Fibroblast of skin of scalp (primary cell): ENCODE results near the gene POU2AF2.
"Not testable (repeated sequence)": the region's sequence is repeated elsewhere in the genome, so short reads cannot be mapped to it uniquely, and the experiment has no call there.

Source experiments
- DNase-seq: peaks from one replicate; pipeline ENCODE4 v3.0.0-alpha.2; 2013

The POU2AF2 gene

GRCh38 chr11:111258046-111258445 lies 12.5 kb downstream of the POU2AF2 start:
- no peak for DNase-seq

GRCh38 chr11:111259896-111260295 lies 14.4 kb downstream of the POU2AF2 start:
- DNase-seq: peak; percentile 57

GRCh38 chr11:111260811-111261210 lies 15.3 kb downstream of the POU2AF2 start:
- peak; percentile 89 for DNase-seq

GRCh38 chr11:111264646-111265045 lies 19.1 kb downstream of the POU2AF2 start:
- DNase-seq: no peak

- DNase-seq: no peak
Observed at GRCh38 chr11:111265421-111265820, 19.9 kb downstream of the POU2AF2 start.

- not testable (repeated sequence) for DNase-seq
Observed at GRCh38 chr11:111268303-111268702, 22.8 kb downstream of the POU2AF2 start.

GRCh38 chr11:111269146-111269868 lies 23.8 kb downstream of the POU2AF2 start:
- DNase-seq: peak; percentile 4

- DNase-seq: no peak
Observed at GRCh38 chr11:111272420-111272819, 26.9 kb downstream of the POU2AF2 start.

GRCh38 chr11:111282562-111283075 lies 37.1 kb downstream of the POU2AF2 start:
- no peak for DNase-seq

- DNase-seq: no peak
Observed at GRCh38 chr11:111283945-111284481, 38.5 kb downstream of the POU2AF2 start.

GRCh38 chr11:111285189-111286091 lies 39.9 kb downstream of the POU2AF2 start:
- no peak for DNase-seq

GRCh38 chr11:111291764-111292163 lies 46.2 kb downstream of the POU2AF2 start:
- no peak for DNase-seq

- not testable (repeated sequence) for DNase-seq
Observed at GRCh38 chr11:111292408-111292807, 46.9 kb downstream of the POU2AF2 start.

GRCh38 chr11:111296196-111296595 lies 50.7 kb downstream of the POU2AF2 start:
- DNase-seq: no peak

GRCh38 chr11:111297696-111298095 lies 52.2 kb downstream of the POU2AF2 start:
- no peak for DNase-seq

- DNase-seq: no peak
Observed at GRCh38 chr11:111298413-111299100, 53.0 kb downstream of the POU2AF2 start, which contains the start of gene POU2AF3. Gene POU2AF3, plus strand, starts transcription at chr11:111298546. Its CDS starts 36 bp downstream, at chr11:111298582.

GRCh38 chr11:111299101-111300026 lies 53.8 kb downstream of the POU2AF2 start:
- peak; percentile 39 for DNase-seq

GRCh38 chr11:111300569-111300968 lies 55.0 kb downstream of the POU2AF2 start:
- DNase-seq: no peak

GRCh38 chr11:111301004-111301841 lies 55.7 kb downstream of the POU2AF2 start:
- no peak for DNase-seq

- no peak for DNase-seq
Observed at GRCh38 chr11:111301842-111302118, 56.3 kb downstream of the POU2AF2 start.

GRCh38 chr11:111302298-111302697 lies 56.8 kb downstream of the POU2AF2 start:
- DNase-seq: no peak
